ENCODE data around the gene MFAP4.
A peak's percentile ranks its signal among the peaks of the same experiment; 100 is the strongest.

Gene MFAP4

GRCh38 chr17:19410875-19411620, 24.1 kb upstream of the MFAP4 start, which contains the start of gene RNF112:
RNF112 (plus strand) TSS chr17:19411232; CDS start chr17:19411409, 177 bp downstream.
- no peak for DNase-seq (ENCODE audit: low spot score)

DNA sequence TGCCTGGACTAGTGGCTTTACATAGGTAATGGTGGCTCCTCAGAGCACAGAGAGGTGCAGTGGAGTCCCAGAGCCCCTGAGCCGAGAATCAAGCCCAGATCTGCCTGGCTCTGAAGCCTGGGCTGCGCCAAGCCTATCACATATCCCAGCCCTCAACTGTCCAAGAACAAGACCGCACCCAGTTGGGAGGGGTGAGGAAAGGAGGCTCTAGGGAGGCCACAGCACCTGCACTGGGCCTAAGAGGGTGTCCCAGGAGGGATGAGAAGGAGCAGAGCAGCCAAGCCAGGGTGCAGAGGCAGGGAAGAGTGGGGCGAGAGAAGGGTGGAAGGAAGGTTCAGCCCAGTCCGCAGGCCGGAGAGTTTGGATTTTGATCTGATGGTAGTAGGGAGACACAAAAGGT, 23.1 kb upstream of the MFAP4 start:
- Histone ChIP-seq H3K36me3 (ENCODE audit: low read depth) (no peaks in the 10 kb centered on the region), H3K4me3 (ENCODE audit: severe bottlenecking) (no peak overlapping the region), H3K27me3 (ENCODE audit: insufficient read depth, poor library complexity, severe bottlenecking) (no peaks in the 10 kb centered on the region), H3K9me3 (ENCODE audit: severe bottlenecking) (no peaks in the 10 kb centered on the region), H3K4me1 (ENCODE audit: insufficient read depth, poor library complexity, severe bottlenecking) (peaks cover 7% of the 10 kb centered on the region), H3K27ac (ENCODE audit: poor library complexity, severe bottlenecking) (no peak overlapping the region)
- ATAC-seq (ENCODE audit: low read depth) (no peak), DNase-seq (ENCODE audit: low spot score) (no peak)
- TF ChIP-seq, protein P1, sequence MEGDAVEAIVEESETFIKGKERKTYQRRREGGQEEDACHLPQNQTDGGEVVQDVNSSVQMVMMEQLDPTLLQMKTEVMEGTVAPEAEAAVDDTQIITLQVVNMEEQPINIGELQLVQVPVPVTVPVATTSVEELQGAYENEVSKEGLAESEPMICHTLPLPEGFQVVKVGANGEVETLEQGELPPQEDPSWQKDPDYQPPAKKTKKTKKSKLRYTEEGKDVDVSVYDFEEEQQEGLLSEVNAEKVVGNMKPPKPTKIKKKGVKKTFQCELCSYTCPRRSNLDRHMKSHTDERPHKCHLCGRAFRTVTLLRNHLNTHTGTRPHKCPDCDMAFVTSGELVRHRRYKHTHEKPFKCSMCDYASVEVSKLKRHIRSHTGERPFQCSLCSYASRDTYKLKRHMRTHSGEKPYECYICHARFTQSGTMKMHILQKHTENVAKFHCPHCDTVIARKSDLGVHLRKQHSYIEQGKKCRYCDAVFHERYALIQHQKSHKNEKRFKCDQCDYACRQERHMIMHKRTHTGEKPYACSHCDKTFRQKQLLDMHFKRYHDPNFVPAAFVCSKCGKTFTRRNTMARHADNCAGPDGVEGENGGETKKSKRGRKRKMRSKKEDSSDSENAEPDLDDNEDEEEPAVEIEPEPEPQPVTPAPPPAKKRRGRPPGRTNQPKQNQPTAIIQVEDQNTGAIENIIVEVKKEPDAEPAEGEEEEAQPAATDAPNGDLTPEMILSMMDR (IDR thresholded peaks at IDR 0.05; ENCODE audit: poor library complexity, severe bottlenecking), result no peak

More at GRCh38 chr17:19410875-19411620, 24.1 kb upstream of the MFAP4 start, which contains the start of gene RNF112:
- Histone ChIP-seq H3K4me3 (ENCODE audit: severe bottlenecking) (no peak within 1 kb of the TSS), H3K27me3 (ENCODE audit: insufficient read depth, poor library complexity, severe bottlenecking) (no peaks in the 10 kb centered on the region), H3K36me3 (ENCODE audit: low read depth) (no peaks in the 10 kb centered on the region), H3K4me1 (ENCODE audit: insufficient read depth, poor library complexity, severe bottlenecking) (peaks cover 7% of the 10 kb centered on the region), H3K27ac (ENCODE audit: poor library complexity, severe bottlenecking) (no peak within 1 kb of the TSS), H3K9me3 (ENCODE audit: severe bottlenecking) (no peaks in the 10 kb centered on the region)
- ATAC-seq (ENCODE audit: low read depth), result no peak
- TF ChIP-seq, protein P1 (IDR thresholded peaks at IDR 0.05; ENCODE audit: poor library complexity, severe bottlenecking), result no peak

GRCh38 chr17:19409509-19409908, 22.5 kb upstream of the MFAP4 start:
- DNase-seq (ENCODE audit: low spot score), result no peak
- ATAC-seq (ENCODE audit: low read depth), result peak; percentile 85
- TF ChIP-seq, protein P1 (IDR thresholded peaks at IDR 0.05; ENCODE audit: poor library complexity, severe bottlenecking), result no peak
- H3K4me1 ChIP-seq (ENCODE audit: insufficient read depth, poor library complexity, severe bottlenecking), result peaks cover 7% of the 10 kb centered on the region
- no peaks in the 10 kb centered on the region for H3K36me3 ChIP-seq (ENCODE audit: low read depth)
- H3K27me3 ChIP-seq (ENCODE audit: insufficient read depth, poor library complexity, severe bottlenecking), result no peaks in the 10 kb centered on the region
- no peak overlapping the region for H3K4me3 ChIP-seq (ENCODE audit: severe bottlenecking)
- no peak overlapping the region for H3K27ac ChIP-seq (ENCODE audit: poor library complexity, severe bottlenecking)
- H3K9me3 ChIP-seq (ENCODE audit: severe bottlenecking), result no peaks in the 10 kb centered on the region

- DNase-seq (ENCODE audit: low spot score), result no peak
- Histone ChIP-seq H3K36me3 (ENCODE audit: low read depth) (no peaks in the 10 kb centered on the region), H3K27me3 (ENCODE audit: insufficient read depth, poor library complexity, severe bottlenecking) (no peaks in the 10 kb centered on the region), H3K27ac (ENCODE audit: poor library complexity, severe bottlenecking) (no peak overlapping the region), H3K4me1 (ENCODE audit: insufficient read depth, poor library complexity, severe bottlenecking) (peaks cover 7% of the 10 kb centered on the region), H3K9me3 (ENCODE audit: severe bottlenecking) (no peaks in the 10 kb centered on the region), H3K4me3 (ENCODE audit: severe bottlenecking) (no peak overlapping the region)
- no peak; the same call in 2 of the 3 replicates for ATAC-seq (ENCODE audit: low read depth)
- TF ChIP-seq, protein P1 (IDR thresholded peaks at IDR 0.05; ENCODE audit: poor library complexity, severe bottlenecking), result no peak
These were observed 22.1 kb upstream of the MFAP4 start for GRCh38 chr17:19409066-19409465.

GRCh38 chr17:19408346-19408710, 21.3 kb upstream of the MFAP4 start:
- no peaks in the 10 kb centered on the region for H3K9me3 ChIP-seq (ENCODE audit: severe bottlenecking)
- DNase-seq (ENCODE audit: low spot score) (no peak), ATAC-seq (ENCODE audit: low read depth) (no peak)
- H3K27ac ChIP-seq (ENCODE audit: poor library complexity, severe bottlenecking), result no peak overlapping the region
- no peak overlapping the region for H3K4me3 ChIP-seq (ENCODE audit: severe bottlenecking)
- H3K4me1 ChIP-seq (ENCODE audit: insufficient read depth, poor library complexity, severe bottlenecking), result peaks cover 7% of the 10 kb centered on the region
- no peaks in the 10 kb centered on the region for H3K27me3 ChIP-seq (ENCODE audit: insufficient read depth, poor library complexity, severe bottlenecking)
- no peaks in the 10 kb centered on the region for H3K36me3 ChIP-seq (ENCODE audit: low read depth)
- TF ChIP-seq, protein P1 (IDR thresholded peaks at IDR 0.05; ENCODE audit: poor library complexity, severe bottlenecking), result no peak

Measured in RWPE2 (cell line).